Measurements from ENCODE around the gene ONECUT3. TPM values are rescaled to one million over a fixed set of nuclear protein-coding genes. Genes with fewer than 3 reads are reported as not detected.

ONECUT3 gene
- total RNA-seq, 3 donors from 2014 or later = not detected

DNA sequence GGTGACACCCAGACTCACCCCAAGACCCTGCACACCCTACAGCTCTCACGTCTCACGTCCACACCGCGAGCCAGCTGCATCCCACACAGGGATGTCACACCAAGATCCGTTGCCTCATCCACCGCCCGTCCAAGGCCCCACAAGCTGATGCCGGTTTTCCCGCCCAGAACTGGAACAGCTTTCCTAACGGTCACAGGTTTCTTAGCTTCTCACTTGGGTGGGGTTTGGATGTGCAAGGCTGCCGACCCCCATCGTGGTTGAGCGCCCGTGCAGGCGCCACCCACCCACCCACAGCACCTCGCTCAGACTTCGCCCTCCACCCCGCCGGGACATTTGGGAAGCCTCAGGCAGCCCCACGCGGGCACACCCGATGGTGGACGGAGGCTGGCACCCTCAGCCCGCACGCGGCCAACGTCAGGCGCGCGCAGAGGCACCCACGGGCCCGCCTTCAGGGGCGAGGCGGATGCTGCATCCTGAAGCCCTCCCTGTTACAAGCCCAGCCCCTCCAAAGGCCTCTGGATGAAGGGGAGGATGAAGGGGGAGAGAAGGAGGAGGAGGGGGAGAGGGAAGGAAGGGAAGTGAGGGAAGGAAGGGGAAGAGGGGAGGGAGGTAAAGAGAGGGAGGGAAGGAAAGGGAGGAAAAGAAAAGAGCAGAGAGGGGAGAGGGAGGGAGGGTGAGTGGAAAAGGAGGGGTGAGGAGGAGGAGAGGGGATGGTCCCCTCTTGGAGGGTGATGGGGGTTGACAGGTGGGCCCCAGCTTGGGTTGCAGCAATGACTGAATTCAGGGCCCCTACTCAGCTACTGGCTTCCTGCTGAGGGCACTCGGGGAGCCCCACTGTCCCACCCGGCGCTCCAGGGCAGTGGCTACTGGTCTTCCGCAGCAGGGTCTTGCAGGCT is 12.8 kb downstream of the ONECUT3 start:
- no peak overlapping the region for H3K4me3 ChIP-seq
- intact Hi-C loops (cut with DNase I; ENCODE audit: low total_unique reads) = no loop called here
- no peaks in the 10 kb centered on the region for H3K4me1 ChIP-seq
- H3K36me3 ChIP-seq = no peaks in the 10 kb centered on the region
- no peak overlapping the region for H3K27ac ChIP-seq
- TF ChIP-seq POLR2A (IDR thresholded peaks at IDR 0.05) (no peak), POLR2AphosphoS5 (IDR thresholded peaks at IDR 0.05) (no peak)
- TF ChIP-seq, protein P1, sequence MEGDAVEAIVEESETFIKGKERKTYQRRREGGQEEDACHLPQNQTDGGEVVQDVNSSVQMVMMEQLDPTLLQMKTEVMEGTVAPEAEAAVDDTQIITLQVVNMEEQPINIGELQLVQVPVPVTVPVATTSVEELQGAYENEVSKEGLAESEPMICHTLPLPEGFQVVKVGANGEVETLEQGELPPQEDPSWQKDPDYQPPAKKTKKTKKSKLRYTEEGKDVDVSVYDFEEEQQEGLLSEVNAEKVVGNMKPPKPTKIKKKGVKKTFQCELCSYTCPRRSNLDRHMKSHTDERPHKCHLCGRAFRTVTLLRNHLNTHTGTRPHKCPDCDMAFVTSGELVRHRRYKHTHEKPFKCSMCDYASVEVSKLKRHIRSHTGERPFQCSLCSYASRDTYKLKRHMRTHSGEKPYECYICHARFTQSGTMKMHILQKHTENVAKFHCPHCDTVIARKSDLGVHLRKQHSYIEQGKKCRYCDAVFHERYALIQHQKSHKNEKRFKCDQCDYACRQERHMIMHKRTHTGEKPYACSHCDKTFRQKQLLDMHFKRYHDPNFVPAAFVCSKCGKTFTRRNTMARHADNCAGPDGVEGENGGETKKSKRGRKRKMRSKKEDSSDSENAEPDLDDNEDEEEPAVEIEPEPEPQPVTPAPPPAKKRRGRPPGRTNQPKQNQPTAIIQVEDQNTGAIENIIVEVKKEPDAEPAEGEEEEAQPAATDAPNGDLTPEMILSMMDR (IDR thresholded peaks at IDR 0.05) = no peak
- peaks cover 16 to 100% of the 10 kb centered on the region in 2 donors for H3K27me3 ChIP-seq
- H3K9me3 ChIP-seq = peaks cover 11 to 12% of the 10 kb centered on the region in 2 donors
- DNase-seq (ENCODE audit: low spot score in 2 of 2) = no peak

DNA sequence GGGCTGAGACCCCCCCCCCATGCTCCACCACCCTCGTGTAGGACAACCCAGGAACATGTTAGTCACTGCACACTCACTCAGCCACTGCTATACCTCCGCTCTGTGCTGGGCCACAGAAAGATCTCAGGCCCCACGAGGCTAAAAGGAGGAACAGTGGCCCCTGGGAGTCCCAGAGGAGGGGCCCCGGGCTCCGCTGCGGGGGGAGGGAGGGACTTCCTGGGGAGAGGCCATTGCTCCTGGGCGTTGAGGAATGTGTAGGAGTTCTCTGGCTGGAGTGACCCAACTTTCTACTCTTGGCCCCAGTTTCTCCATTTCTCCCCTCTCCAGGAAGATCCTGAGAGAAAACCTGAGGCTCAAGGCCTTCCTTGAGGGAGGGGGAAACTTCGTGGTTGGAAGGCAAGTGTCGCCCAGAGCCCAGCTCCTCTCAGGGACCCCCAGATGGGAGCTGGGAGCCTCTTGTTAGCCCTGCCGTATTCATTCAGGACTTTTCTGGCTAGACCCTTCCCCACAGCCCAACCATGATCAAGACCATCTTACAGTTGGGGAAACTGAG is 13.6 kb downstream of the ONECUT3 start:
- DNase-seq (ENCODE audit: low spot score in 2 of 2) = no peak
- TF ChIP-seq, protein P1 (IDR thresholded peaks at IDR 0.05) = no peak
- TF ChIP-seq POLR2A (IDR thresholded peaks at IDR 0.05) (no peak), POLR2AphosphoS5 (IDR thresholded peaks at IDR 0.05) (no peak)
- H3K27ac ChIP-seq = no peak overlapping the region
- H3K9me3 ChIP-seq = peaks cover 15 to 20% of the 10 kb centered on the region in 2 donors
- no peaks in the 10 kb centered on the region for H3K4me1 ChIP-seq
- H3K4me3 ChIP-seq = no peak overlapping the region
- peaks cover 18 to 99% of the 10 kb centered on the region in 2 donors for H3K27me3 ChIP-seq
- intact Hi-C loops (cut with DNase I; ENCODE audit: low total_unique reads) = no loop called here
- no peaks in the 10 kb centered on the region for H3K36me3 ChIP-seq

DNA sequence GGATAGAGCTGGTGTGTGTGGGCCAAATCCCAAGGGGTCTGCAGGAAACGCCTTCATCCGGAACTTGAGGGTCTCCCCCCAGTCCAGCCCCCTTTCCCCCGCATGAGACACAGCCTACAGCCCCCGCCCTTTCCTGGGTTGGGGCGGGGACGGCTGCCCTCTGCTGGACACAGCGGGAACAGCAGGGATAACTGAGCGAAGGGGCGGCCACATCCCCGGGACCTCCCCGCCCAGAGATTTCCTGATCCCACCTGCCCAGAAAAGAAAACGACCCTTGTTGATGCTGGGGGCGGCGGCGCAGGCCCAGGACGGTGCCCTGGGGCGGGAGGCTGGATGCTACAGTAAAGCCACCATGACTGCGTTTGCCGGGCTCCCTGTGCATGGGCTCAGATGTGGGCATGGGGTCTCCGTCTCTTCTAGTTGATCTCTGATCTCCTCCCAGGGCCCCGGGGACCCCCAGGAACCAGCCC is 14.2 kb downstream of the ONECUT3 start:
- peaks cover 15 to 23% of the 10 kb centered on the region in 2 donors for H3K9me3 ChIP-seq
- no peak overlapping the region for H3K27ac ChIP-seq
- intact Hi-C loops (cut with DNase I; ENCODE audit: low total_unique reads) = no loop called here
- no peaks in the 10 kb centered on the region for H3K4me1 ChIP-seq
- peaks cover 13 to 96% of the 10 kb centered on the region in 2 donors for H3K27me3 ChIP-seq
- no peaks in the 10 kb centered on the region for H3K36me3 ChIP-seq
- DNase-seq (ENCODE audit: low spot score in 2 of 2) = no peak
- TF ChIP-seq POLR2AphosphoS5 (IDR thresholded peaks at IDR 0.05) = no peak
- TF ChIP-seq POLR2A (IDR thresholded peaks at IDR 0.05) = no peak
- TF ChIP-seq, protein P1 (IDR thresholded peaks at IDR 0.05) = peak; percentile 48 to 89 (median 87)
- H3K4me3 ChIP-seq = no peak overlapping the region

DNA sequence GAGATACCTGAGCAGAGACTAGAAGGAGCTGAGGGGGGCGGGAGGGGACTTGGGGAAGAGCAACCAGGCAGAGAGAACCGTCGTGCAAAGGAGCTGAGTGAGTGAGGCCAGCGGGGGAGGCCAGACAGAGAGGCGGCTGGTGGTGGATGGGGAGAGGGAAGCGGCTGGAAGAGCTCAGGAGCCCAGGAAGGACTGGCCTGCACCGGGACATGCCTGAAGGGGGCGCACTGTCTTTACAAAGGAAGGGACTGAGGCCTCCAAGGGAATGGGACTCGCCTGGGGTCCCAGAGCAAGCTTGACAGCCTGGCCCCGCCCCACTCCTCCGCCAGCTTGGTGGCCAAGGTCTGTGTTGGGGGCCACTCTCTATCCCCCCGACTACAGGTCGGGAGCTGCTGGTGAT is 14.9 kb downstream of the ONECUT3 start:
- no peak for DNase-seq (ENCODE audit: low spot score in 2 of 2)
- no peak for TF ChIP-seq POLR2AphosphoS5 (IDR thresholded peaks at IDR 0.05)
- TF ChIP-seq, protein P1 (IDR thresholded peaks at IDR 0.05) = no peak
- TF ChIP-seq POLR2A (IDR thresholded peaks at IDR 0.05) = no peak
- H3K4me1 ChIP-seq = no peaks in the 10 kb centered on the region
- no peaks in the 10 kb centered on the region for H3K36me3 ChIP-seq
- peaks cover 12 to 89% of the 10 kb centered on the region in 2 donors for H3K27me3 ChIP-seq
- intact Hi-C loops (cut with DNase I; ENCODE audit: low total_unique reads) = no loop called here
- no peak overlapping the region for H3K4me3 ChIP-seq
- peaks cover 15 to 23% of the 10 kb centered on the region in 2 donors for H3K9me3 ChIP-seq
- H3K27ac ChIP-seq = no peak overlapping the region

All from breast epithelium (tissue), 4 donors.